GM21576 (cell line): ENCODE measurements around the gene NOL4L.
"Not testable (repeated sequence)": the region's sequence is repeated elsewhere in the genome, so short reads cannot be mapped to it uniquely, and the experiment has no call there.

Source experiments
- ATAC-seq: cut with Tn5 transposase; IDR thresholded peaks from one replicate; pipeline ENCODE4 v1.9.1; 2021; ENCODE audit warnings: mild to moderate bottlenecking, moderate library complexity; ENCODE audit not compliant: unreplicated experiment

NOL4L gene

GRCh38 chr20:32474967-32475811 is 109.9 kb downstream of the NOL4L start:
- no peak for ATAC-seq

- ATAC-seq, result no peak
These were observed 110.5 kb downstream of the NOL4L start for GRCh38 chr20:32474717-32474966.

- no peak for ATAC-seq
These were observed 111.0 kb downstream of the NOL4L start for GRCh38 chr20:32474009-32474716.

GRCh38 chr20:32473231-32474008 is 111.7 kb downstream of the NOL4L start:
- no peak for ATAC-seq

- no peak for ATAC-seq
These were observed 112.4 kb downstream of the NOL4L start for GRCh38 chr20:32472581-32473207.

- ATAC-seq, result no peak
These were observed 114.2 kb downstream of the NOL4L start for GRCh38 chr20:32470940-32471339.

- ATAC-seq, result no peak
These were observed 114.9 kb downstream of the NOL4L start for GRCh38 chr20:32470025-32470861.

GRCh38 chr20:32468860-32469259 is 116.3 kb downstream of the NOL4L start:
- ATAC-seq, result no peak

GRCh38 chr20:32468313-32468640 is 116.9 kb downstream of the NOL4L start:
- no peak for ATAC-seq

GRCh38 chr20:32467506-32468312 is 117.4 kb downstream of the NOL4L start:
- no peak for ATAC-seq

- ATAC-seq, result no peak
These were observed 118.2 kb downstream of the NOL4L start for GRCh38 chr20:32466739-32467505.

- not testable (repeated sequence) for ATAC-seq
These were observed 119.0 kb downstream of the NOL4L start for GRCh38 chr20:32465901-32466675.

GRCh38 chr20:32465092-32465900 is 119.8 kb downstream of the NOL4L start:
- no peak for ATAC-seq

- no peak for ATAC-seq
These were observed 120.6 kb downstream of the NOL4L start for GRCh38 chr20:32464401-32465091.

GRCh38 chr20:32463642-32464400 is 121.3 kb downstream of the NOL4L start:
- no peak for ATAC-seq
